GM12801 (cell line): ENCODE measurements around the gene RPTOR.

Source experiments
- CTCF ChIP-seq: IDR thresholded peaks from one replicate; pipeline ENCODE4 v1.5.1; 2011; ENCODE audit warnings: control low read depth; ENCODE audit not compliant: insufficient read length; ENCODE audit errors: extremely low read depth

Gene RPTOR

GRCh38 chr17:80950466-80951120 lies 406.0 kb downstream of the RPTOR start:
- TF ChIP-seq CTCF: no peak

- no peak for TF ChIP-seq CTCF
Observed at GRCh38 chr17:80951121-80952090, 406.8 kb downstream of the RPTOR start.

GRCh38 chr17:80952291-80952690 lies 407.7 kb downstream of the RPTOR start:
- no peak for TF ChIP-seq CTCF

- TF ChIP-seq CTCF: no peak
Observed at GRCh38 chr17:80953471-80954315, 409.1 kb downstream of the RPTOR start.

- TF ChIP-seq CTCF: no peak
Observed at GRCh38 chr17:80955078-80955477, 410.4 kb downstream of the RPTOR start.

GRCh38 chr17:80955671-80956280 lies 411.1 kb downstream of the RPTOR start:
- no peak for TF ChIP-seq CTCF
